ENCODE results near the gene GNA15.

The GNA15 gene

DNA sequence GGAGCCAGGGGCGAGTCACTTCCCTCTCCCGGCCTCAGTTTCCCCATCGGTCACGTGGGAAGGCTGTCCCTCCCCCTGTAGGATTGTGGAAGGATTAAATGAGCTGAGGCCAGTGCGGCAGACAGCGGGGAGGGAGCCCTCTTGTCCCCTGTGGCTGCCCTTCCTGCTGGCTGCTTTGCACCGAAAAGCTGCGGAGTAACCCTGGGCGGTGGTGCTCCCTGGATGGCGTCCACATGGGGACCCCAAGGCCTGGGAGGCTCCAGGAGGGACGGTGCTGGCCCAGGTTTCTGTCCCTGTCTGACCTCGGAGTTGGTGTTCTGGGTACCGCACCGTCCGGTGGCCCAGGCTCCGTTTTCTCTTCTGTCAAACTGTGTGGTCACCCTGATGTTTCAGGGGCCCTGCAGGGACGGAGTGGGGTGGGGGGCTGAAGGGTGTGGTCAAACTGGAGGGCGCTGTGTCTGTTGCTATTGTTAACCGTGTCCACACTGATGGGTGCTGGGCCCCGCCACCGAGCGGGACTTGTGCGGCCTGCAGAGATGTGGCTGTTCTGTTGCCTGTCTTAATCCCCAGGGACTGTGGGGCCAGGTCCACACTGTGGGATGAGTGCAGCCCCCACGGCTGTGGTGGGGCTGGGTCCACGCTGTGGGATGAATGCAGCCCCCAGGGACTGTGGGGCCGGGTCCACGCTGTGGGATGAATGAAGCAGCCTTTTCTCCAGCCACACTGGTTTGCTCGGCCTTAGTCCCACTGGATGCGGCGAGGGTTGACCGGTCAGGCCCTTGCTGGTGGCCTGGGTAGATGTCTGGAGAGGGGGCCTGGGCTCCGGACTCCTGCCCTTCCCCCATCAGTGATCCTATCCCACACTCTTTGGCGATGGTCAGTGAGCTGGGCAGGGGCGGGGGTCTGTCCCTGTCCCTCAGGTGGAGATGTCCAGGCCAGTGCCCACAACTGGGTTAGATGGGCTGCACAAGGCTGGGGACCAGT lies 34.8 kb upstream of the GNA15 start:
- no peak for DNase-seq
- no peak for TF ChIP-seq POLR2A (IDR thresholded peaks at IDR 0.05; ENCODE audit: low read length)
- TF ChIP-seq GATA1 (IDR thresholded peaks at IDR 0.05; ENCODE audit: low read depth, low read length): no peak

DNA sequence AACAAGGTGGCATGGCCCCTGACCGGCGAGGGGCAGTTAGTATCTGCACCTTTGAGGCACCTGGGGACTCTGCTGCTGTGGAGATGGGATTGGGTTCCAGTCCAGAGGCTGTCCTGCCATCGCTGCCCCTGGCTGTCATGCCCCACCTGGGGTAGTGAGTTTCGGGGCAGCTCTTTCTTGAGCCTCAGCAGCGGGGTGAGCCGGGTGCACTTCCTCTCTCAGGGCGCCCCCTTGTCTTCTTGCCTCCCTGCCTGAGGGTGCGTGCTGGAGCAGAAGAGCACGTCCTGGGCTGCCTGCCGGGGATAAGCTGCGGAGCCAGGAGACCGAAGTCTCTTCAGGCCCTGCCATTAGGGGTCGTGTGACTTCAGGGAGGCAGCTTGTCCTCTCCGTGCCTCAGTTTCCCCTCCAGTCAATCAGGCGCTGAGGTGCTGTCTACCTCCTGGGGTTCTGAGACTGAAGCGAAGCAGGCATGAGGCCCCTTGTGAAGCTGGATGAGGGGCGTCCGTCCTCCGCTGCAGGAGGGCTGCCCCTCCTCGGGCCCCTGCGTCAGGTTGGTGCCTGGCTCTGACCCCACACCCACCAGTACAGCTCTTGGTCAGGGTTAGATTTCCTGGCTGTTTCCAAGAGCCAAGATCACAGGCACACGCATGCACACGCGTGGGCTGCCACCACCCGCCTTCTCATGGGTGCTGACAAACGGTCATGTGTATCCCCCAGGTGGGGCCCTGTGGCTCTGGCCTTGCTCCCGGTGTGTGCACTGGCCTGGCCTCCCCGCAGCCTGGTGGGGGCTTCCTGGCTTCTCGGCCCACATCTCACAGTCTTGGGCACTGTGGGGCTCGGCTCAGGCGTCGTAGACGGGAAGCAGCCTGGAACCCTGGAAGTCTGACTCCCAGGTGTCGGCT lies 33.3 kb upstream of the GNA15 start:
- DNase-seq: no peak
- TF ChIP-seq GATA1 (IDR thresholded peaks at IDR 0.05; ENCODE audit: low read depth, low read length): no peak
- no peak for TF ChIP-seq POLR2A (IDR thresholded peaks at IDR 0.05; ENCODE audit: low read length)

DNA sequence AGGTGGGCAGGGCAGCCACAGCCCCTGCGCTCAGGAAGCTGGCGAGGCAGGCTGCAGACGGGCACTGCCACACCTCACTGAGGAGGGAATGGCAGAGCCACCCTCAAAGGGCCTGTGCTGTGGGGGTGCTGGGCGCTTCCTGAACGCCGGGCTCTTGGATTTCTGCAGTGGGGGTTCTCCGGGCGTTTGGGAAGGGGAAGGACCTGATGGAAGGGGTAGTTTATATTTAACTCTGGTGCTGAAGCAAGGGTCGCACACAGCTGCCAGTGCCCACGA lies 31.2 kb upstream of the GNA15 start:
- TF ChIP-seq GATA1 (IDR thresholded peaks at IDR 0.05; ENCODE audit: low read depth, low read length) (no peak), POLR2A (IDR thresholded peaks at IDR 0.05; ENCODE audit: low read length) (no peak)
- DNase-seq: no peak

DNA sequence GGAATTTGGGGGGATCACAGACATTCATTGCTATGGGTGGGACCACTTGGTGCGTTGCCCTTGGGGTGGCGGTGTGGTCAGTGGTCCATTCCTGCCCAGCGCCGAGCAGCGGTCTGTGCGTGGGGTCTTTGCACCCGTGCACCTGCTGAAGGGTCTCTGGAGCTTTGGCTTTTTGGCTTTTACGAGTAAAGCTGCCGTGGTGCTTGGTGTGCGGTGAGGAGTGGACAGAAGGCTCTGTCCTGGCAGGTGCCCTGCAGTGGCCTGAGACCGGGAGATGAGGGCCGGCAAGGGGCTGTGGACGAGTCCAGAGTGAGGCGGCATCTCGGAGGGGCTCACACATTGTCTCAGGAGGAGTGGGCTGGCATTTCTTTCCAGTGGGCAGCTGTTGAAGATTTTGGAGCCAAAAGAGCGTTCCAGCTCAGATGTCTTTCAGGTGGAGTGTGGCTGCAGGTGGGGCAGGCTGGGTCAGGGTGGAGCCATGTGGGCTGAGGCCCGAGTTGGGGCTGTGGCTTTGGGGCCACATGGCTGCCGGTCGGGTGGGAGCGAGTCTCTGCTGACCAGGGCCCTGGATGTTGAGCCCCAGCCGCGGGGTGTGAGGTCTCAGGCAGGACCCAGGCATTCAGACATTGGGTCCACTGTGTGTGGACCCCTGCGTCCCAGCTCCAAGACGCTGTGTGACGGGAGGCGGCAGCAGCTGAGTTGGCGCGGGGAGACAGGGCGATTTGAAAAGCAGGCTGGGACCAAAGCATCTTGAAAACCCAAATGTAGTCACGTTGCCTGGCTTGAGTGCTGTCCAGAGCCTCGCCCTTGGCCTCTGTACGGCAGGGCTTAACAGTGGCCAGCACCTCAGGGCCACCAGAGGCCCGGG lies 30.0 kb upstream of the GNA15 start:
- TF ChIP-seq GATA1 (IDR thresholded peaks at IDR 0.05; ENCODE audit: low read depth, low read length) (no peak), POLR2A (IDR thresholded peaks at IDR 0.05; ENCODE audit: low read length) (no peak)
- DNase-seq: no peak

DNA sequence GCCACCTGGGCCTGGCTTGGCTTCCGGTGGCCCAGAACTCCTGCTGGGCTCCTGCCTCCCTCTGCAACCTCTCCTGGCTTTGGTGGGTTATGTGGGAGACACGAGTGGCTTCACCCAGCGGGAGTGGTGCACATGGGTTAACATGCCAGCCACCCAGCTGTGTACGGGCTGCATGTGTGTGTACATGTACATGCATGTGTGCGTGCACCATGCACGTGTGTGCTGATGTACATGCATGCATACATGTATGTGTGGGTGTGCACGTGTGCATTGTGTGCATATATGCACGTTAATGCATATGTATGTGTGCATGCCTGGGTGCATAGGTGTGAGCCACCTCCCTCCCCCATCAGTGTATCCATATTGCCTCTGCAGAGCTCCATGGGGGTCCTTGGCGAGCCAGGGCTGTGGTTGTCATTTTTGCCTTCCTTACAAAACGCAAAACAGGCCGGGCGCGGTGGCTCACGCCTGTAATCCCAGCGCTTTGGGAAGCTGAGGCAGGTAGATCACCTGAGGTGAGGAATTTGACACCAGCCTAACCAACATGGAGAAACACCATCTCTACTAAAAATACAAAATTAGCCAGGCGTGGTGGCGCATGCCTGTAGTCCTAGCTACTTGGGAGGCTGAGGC lies 29.2 kb upstream of the GNA15 start:
- no peak for TF ChIP-seq GATA1 (IDR thresholded peaks at IDR 0.05; ENCODE audit: low read depth, low read length)
- no peak for DNase-seq

DNA sequence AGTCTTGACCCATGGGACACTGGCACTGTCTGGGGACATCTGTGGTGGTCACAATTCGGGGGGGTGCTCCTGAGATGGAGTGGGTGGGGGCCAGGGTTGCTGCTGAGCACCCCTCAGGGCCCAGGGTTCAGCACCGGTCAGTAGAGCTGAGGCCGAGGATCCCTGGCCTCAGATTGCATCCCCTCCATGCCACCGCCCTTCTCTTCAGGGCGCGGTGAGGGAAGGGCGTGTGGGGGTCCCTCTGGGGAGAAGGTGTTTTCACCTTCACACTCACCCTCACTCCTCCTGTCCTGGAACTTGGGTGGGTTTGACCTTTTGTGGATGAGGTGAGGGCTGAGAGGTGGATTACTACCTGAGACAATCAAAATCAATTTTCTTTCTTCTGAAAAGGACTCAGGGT lies 28.2 kb upstream of the GNA15 start:
- TF ChIP-seq GATA1 (IDR thresholded peaks at IDR 0.05; ENCODE audit: low read depth, low read length) (no peak), POLR2A (IDR thresholded peaks at IDR 0.05; ENCODE audit: low read length) (no peak)
- DNase-seq: no peak

DNA sequence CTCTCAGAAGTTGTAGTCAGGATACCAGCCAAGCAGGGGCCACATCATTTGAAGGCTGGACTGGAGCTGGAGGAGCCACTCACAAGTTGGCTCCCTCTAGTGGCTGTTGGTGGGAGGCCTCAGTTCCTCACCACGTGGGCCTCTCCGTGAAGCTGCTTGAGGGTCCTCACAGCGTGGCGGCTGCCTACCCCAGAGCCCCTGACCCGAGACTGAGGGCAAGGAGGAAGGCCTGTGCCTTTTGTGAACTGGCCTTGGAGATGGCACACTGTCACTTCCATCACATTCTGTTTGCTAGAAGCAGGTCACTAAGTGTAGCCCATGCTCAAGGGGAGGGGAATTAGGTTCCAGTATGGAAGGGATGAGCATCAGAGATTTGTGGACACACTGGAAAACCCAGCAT lies 27.1 kb upstream of the GNA15 start:
- TF ChIP-seq GATA1 (IDR thresholded peaks at IDR 0.05; ENCODE audit: low read depth, low read length) (no peak), POLR2A (IDR thresholded peaks at IDR 0.05; ENCODE audit: low read length) (no peak)
- DNase-seq: peak; percentile 64 to 77

DNA sequence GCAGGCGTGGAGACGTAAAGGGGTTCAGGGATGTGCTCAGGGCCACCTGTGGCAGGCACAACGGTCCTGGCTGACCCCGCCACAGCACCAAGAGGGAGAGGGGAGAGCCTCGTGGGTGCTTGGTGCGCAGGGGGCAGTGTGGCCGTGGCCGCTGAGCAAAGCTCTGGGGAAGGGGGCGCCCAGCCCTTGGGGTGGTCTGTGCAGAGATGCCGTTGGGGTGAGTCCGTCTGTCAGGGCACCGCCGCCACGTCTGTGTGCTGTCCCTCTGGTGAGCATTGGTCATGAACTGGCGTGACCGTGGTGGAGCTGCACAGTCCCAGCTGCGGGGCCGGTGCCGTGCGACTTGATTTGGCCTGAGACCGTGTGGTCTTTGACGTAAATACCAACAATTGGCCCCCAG lies 26.3 kb upstream of the GNA15 start:
- TF ChIP-seq POLR2A (IDR thresholded peaks at IDR 0.05; ENCODE audit: low read length) (no peak), GATA1 (IDR thresholded peaks at IDR 0.05; ENCODE audit: low read depth, low read length) (no peak)
- DNase-seq: no peak

DNA sequence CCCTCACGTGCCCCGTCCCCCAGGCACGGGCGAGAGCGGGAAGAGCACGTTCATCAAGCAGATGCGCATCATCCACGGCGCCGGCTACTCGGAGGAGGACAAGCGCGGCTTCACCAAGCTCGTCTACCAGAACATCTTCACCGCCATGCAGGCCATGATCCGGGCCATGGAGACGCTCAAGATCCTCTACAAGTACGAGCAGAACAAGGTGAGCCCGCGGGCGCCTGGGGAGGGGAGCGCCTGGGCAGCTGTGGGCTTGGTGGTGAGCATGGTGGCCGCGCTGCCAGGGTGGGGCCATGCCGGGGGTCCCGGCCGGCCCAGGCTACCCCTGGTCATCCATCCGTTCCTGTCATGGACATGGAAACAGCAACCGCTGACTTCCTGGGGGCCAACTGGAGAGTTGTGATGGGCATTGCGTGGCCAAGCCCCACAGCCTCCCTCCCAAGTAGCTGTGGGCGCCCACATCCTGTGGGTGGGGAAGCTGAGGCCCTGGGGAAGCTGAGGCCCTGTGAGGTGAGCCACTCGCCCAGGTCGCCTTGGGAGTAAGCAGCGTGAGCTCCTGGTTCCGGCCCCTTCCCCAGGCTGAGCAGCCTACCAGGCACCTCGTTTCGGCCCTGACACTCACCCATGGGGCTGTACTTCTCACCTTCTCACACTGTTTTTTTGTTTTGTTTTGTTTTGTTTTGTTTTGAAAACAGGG lies 25.6 kb upstream of the GNA15 start:
- TF ChIP-seq POLR2A (IDR thresholded peaks at IDR 0.05; ENCODE audit: low read length) (no peak), GATA1 (IDR thresholded peaks at IDR 0.05; ENCODE audit: low read depth, low read length) (no peak)
- no peak for DNase-seq

DNA sequence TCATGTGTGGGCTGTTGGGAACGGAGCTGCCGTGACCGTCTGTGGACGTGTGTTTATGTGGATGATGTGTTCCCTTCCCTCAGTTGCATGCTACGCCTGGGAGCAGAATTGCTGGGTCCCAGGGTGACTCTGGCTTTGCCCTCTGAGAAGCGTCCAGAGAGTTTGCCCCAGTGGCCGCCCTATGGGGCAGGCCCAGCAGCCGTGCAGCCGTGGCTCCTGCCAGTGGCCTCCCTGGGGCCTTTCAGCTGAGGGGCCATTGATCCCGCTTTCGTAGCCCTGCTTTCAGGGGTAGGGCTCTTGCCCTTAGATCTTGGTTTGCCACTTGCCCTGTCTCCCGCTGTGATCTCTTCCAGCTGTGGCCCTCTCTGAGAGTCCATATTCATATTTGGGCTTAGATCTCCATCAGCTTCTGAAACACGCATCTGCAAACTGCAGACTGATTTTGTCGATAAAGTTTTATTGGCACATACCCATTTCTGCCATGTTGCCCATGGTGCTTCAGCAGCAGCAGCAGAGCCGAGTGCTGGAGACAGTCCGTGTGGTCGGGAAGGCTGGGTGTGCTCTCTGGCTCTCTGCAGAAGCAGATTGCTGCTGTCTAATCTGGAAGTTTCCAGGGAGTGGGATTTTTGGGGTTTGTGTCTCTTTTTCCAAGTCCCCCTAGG lies 24.1 kb upstream of the GNA15 start:
- TF ChIP-seq POLR2A (IDR thresholded peaks at IDR 0.05; ENCODE audit: low read length) (no peak), GATA1 (IDR thresholded peaks at IDR 0.05; ENCODE audit: low read depth, low read length) (no peak)
- DNase-seq: no peak

DNA sequence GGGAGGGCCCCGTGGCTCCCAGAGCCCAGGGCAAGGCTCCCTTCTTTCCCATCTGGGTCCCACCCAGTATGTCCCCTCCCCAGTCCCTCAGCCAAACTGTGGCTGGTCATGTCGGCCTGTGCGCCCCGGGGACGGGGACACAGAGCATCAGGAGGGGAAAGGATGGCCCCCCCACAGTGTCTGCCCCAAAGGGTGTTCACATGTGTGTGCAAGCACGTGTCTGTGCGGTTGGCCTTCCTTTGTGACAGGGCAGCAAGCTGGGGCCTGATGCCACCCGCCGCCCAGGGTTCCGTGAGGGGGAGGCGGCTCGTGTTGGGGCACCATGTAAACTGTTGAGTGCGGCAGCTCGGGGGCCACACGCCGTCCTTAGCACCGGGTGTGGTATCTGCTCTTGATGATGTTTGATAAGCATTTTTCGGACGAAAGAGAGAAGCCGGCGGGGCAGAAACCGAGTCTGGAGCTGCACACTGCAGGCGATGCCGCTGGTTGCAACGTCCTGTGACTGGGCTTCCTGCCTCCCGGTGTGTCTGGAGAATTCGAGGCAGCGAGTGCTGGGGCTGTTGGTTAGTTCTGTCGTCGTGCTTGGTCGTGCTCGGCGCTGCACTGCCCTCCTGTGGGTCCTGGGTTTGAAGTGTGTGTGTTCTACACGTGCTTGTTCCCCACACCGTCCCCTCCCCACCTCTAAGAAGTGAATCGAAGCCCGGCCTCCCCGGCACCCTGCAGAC lies 23.3 kb upstream of the GNA15 start:
- no peak for TF ChIP-seq POLR2A (IDR thresholded peaks at IDR 0.05; ENCODE audit: low read length)
- no peak for TF ChIP-seq GATA1 (IDR thresholded peaks at IDR 0.05; ENCODE audit: low read depth, low read length)
- DNase-seq: no peak

All from erythroblast (primary cell).